Loucy (cell line): ENCODE data around the gene H2AZ2.
A peak's percentile ranks its signal among the peaks of the same experiment; 100 is the strongest.

Experiments
- H2AFZ ChIP-seq: fragments of 200-600 bp; sonication (generic); 2 replicates; pipeline ENCODE4 v1.6.0; 2016; ENCODE audit warnings: antibody characterized with exemption, mild to moderate bottlenecking, low read length, moderate library complexity
- H3F3A ChIP-seq: fragments of 200-600 bp; 2 replicates; pipeline ENCODE4 v1.6.0; 2016; ENCODE audit warnings: antibody characterized with exemption, low read depth, mild to moderate bottlenecking
- H3K27me3 ChIP-seq: fragments of 200-600 bp; sonication (generic); 2 replicates; pipeline ENCODE4 v1.6.1; 2014; ENCODE audit warnings: low read length, mild to moderate bottlenecking; ENCODE audit not compliant: insufficient read depth, poor library complexity, severe bottlenecking
- H3K36me3 ChIP-seq: fragments of 200-600 bp; sonication (generic); 2 replicates; pipeline ENCODE4 v1.6.1; 2016; ENCODE audit warnings: low read length; ENCODE audit not compliant: insufficient read depth
- H3K4me1 ChIP-seq: fragments of 200-600 bp; sonication (generic); 2 replicates; pipeline ENCODE4 v1.5.1; 2014; ENCODE audit warnings: low read length, mild to moderate bottlenecking; ENCODE audit not compliant: insufficient read depth, poor library complexity, severe bottlenecking
- H3K4me2 ChIP-seq: fragments of 200-600 bp; sonication (generic); 2 replicates; pipeline ENCODE4 v1.6.0; 2014; ENCODE audit warnings: antibody characterized with exemption, low read length, low read depth, mild to moderate bottlenecking; ENCODE audit not compliant: poor library complexity, severe bottlenecking
- H3K4me3 ChIP-seq: fragments of 200-600 bp; sonication (generic); 2 replicates; pipeline ENCODE4 v1.5.1; 2014; ENCODE audit warnings: low read length, mild to moderate bottlenecking, mixed read lengths; ENCODE audit not compliant: poor library complexity, severe bottlenecking
- H3K79me2 ChIP-seq: fragments of 200-600 bp; sonication (generic); 2 replicates; pipeline ENCODE4 v1.6.1; 2014; ENCODE audit warnings: low read length; ENCODE audit not compliant: insufficient read depth
- H3K9ac ChIP-seq: fragments of 200-600 bp; sonication (generic); 2 replicates; pipeline ENCODE4 v1.6.0; 2014; ENCODE audit warnings: mild to moderate bottlenecking, low read depth, low read length, moderate library complexity; ENCODE audit not compliant: poor library complexity, severe bottlenecking
- H3K9me2 ChIP-seq: fragments of 200-600 bp; sonication (generic); replicated peaks from 2 replicates; pipeline ENCODE4 v1.6.1; 2016; ENCODE audit warnings: low read depth, low read length, mixed read lengths
- H3K9me3 ChIP-seq: fragments of 200-600 bp; sonication (generic); 2 replicates; pipeline ENCODE4 v1.6.1; 2014; ENCODE audit warnings: mild to moderate bottlenecking, antibody characterized with exemption, low read length, low read depth; ENCODE audit not compliant: insufficient read depth
- H4K20me1 ChIP-seq: fragments of 200-600 bp; sonication (generic); 2 replicates; pipeline ENCODE4 v1.6.0; 2014; ENCODE audit warnings: antibody characterized with exemption, low read length, mild to moderate bottlenecking; ENCODE audit not compliant: insufficient read depth, poor library complexity, severe bottlenecking
- EZH2phosphoT487 ChIP-seq: fragments of 200-600 bp; IDR thresholded peaks from 2 replicates; pipeline ENCODE4 v1.6.1; 2018; ENCODE audit warnings: antibody characterized with exemption, mild to moderate bottlenecking, moderate library complexity, borderline replicate concordance
- TF ChIP-seq, protein P1 (sequence below): fragments of 200-600 bp; sonication (generic); conservative IDR thresholded peaks from 2 replicates; pipeline ENCODE4 v1.5.1; 2014; ENCODE audit warnings: mild to moderate bottlenecking, antibody characterized with exemption, low read length

H2AZ2 gene

DNA sequence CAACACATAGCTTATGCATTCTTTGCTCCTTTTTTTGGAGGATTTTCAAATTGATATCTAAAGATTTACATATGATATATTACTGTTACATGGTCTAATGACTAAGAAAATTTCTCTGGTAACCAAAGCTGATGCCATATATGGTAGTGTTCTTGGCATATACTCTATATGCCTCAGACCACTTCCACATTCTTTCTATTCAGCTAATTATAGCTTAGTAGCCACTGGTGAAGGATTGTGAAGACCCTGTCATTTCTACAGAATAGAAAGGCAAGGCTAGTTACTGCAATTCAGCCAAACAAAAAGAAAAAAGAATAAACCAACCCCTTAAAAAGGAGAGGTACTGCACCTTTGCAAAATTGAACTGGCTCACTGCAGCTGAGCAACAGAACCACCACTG is 33.7 kb upstream of the H2AZ2 start:
- no peaks in the 10 kb centered on the region for H3K36me3 ChIP-seq
- H3K4me3 ChIP-seq: peak overlapping the region; percentile 94
- H3K4me1 ChIP-seq: peaks cover 51% of the 10 kb centered on the region
- H3K4me2 ChIP-seq: peak overlapping the region; percentile 98
- no peaks in the 10 kb centered on the region for H3K9me2 ChIP-seq
- peaks cover 61% of the 10 kb centered on the region for H4K20me1 ChIP-seq
- peaks cover 5% of the 10 kb centered on the region; the same call in 1 of the 2 replicates for H3F3A ChIP-seq
- H2AFZ ChIP-seq: no peak overlapping the region
- peaks cover 74% of the 10 kb centered on the region for H3K79me2 ChIP-seq
- H3K27me3 ChIP-seq: no peaks in the 10 kb centered on the region
- H3K9me3 ChIP-seq: no peaks in the 10 kb centered on the region
- TF ChIP-seq, protein P1, sequence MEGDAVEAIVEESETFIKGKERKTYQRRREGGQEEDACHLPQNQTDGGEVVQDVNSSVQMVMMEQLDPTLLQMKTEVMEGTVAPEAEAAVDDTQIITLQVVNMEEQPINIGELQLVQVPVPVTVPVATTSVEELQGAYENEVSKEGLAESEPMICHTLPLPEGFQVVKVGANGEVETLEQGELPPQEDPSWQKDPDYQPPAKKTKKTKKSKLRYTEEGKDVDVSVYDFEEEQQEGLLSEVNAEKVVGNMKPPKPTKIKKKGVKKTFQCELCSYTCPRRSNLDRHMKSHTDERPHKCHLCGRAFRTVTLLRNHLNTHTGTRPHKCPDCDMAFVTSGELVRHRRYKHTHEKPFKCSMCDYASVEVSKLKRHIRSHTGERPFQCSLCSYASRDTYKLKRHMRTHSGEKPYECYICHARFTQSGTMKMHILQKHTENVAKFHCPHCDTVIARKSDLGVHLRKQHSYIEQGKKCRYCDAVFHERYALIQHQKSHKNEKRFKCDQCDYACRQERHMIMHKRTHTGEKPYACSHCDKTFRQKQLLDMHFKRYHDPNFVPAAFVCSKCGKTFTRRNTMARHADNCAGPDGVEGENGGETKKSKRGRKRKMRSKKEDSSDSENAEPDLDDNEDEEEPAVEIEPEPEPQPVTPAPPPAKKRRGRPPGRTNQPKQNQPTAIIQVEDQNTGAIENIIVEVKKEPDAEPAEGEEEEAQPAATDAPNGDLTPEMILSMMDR: no peak
- TF ChIP-seq EZH2phosphoT487: no peak
- H3K9ac ChIP-seq: peak overlapping the region; percentile 89

DNA sequence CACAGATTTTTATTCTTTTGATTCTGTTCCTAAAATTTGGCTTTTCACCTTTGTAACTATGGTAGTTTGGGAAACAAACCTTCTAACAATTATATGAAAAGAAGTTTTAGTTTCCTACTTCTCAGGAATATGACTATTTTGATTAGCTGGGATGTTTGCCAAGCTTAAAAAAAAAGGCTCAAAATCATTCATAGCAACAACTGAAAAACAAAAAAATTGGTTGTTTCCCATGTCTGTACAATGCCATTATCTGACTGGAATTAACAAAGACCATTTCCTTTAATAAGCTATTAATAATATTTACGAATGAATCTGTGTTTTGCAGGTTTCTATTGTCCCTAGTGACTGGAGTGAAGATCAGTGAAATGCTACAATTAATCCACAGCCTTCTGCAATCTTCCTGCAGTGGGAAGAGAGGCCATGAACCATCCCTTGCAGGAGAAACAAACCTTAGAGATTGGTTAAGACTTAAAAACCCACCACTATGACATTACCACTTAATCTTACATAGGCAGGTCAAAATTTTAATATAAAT is 33.2 kb upstream of the H2AZ2 start:
- Histone ChIP-seq H3K4me3 (peak overlapping the region; percentile 94), H3K9me3 (no peaks in the 10 kb centered on the region), H2AFZ (no peak overlapping the region), H3K4me2 (peak overlapping the region; percentile 98), H3K36me3 (no peaks in the 10 kb centered on the region), H3K79me2 (peaks cover 74% of the 10 kb centered on the region), H3K27me3 (no peaks in the 10 kb centered on the region), H3K9ac (peak overlapping the region; percentile 89), H3K9me2 (no peaks in the 10 kb centered on the region), H3F3A (peaks cover 5% of the 10 kb centered on the region; the same call in 1 of the 2 replicates), H4K20me1 (peaks cover 61% of the 10 kb centered on the region), H3K4me1 (peaks cover 48% of the 10 kb centered on the region)
- TF ChIP-seq, protein P1: no peak
- TF ChIP-seq EZH2phosphoT487: no peak

DNA sequence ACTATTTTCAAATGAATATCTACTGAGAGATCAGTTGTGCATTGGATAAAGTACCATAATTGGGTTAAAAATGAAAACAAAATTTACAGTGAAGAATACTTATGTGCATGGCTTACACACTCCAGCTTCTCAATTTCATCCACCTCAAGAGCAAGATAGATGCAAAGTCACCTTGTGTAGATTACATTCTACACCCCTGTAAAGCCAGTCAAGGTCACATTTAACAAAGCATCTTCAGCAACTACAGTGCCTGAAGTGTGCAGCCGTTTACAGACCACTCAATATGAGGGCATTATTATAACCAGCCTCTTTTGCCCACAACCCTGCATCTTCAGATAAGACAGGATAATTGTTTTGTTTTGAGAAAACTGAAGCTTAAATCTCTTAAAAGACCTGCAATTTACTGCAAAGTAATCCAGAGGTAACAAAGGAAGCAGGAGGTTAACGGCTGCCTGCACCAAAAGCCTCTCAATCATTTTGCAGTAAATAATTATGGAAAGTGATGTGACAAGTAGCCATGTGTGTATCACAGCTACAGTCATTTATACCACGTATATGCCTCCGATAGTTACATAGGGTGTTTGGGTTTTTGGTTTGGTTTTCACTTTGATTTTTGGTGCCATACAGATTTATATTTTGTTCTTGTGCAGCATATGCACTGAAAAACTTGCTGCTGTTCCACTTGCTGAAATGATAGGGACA is 32.6 kb upstream of the H2AZ2 start:
- Histone ChIP-seq H3K79me2 (peaks cover 74% of the 10 kb centered on the region), H3K4me3 (peak overlapping the region; percentile 94), H3K4me1 (peaks cover 46% of the 10 kb centered on the region), H3K9ac (peak overlapping the region; percentile 89), H3K27me3 (no peaks in the 10 kb centered on the region), H3K36me3 (no peaks in the 10 kb centered on the region), H3K4me2 (peak overlapping the region; percentile 98), H3K9me3 (no peaks in the 10 kb centered on the region), H3F3A (no peaks in the 10 kb centered on the region), H4K20me1 (peaks cover 61% of the 10 kb centered on the region), H3K9me2 (no peaks in the 10 kb centered on the region), H2AFZ (no peak overlapping the region)
- no peak for TF ChIP-seq EZH2phosphoT487
- TF ChIP-seq, protein P1: no peak
